Choroid plexus epithelial cell (primary cell): ENCODE results near the gene UNC50.

Source experiments
- DNase-seq: peaks from one replicate; pipeline ENCODE4 v3.0.0-alpha.2; 2010; ENCODE audit warnings: low read depth
- H3K4me3 ChIP-seq: 2 replicates; pipeline ENCODE4 v1.5.1; 2011; ENCODE audit warnings: low read depth, mild to moderate bottlenecking, control low read depth, low read length, moderate library complexity
- CTCF ChIP-seq: conservative IDR thresholded peaks from 2 replicates; pipeline ENCODE4 v1.5.1; 2011; ENCODE audit warnings: low read depth, mild to moderate bottlenecking, control low read depth, inconsistent platforms, low read length, moderate library complexity

Gene UNC50

GRCh38 chr2:98634406-98635092 is 26.2 kb downstream of the UNC50 start:
- TF ChIP-seq CTCF, result peak; percentile 55
- peak; percentile 20 for DNase-seq

GRCh38 chr2:98637401-98638147 is 29.2 kb downstream of the UNC50 start:
- no peak for DNase-seq
- no peak for TF ChIP-seq CTCF

More at GRCh38 chr2:98634406-98635092, 26.2 kb downstream of the UNC50 start:
- no peak overlapping the region for H3K4me3 ChIP-seq

GRCh38 chr2:98643496-98644100 is 35.2 kb downstream of the UNC50 start:
- peak; percentile 44 for DNase-seq
- no peak overlapping the region for H3K4me3 ChIP-seq
- no peak for TF ChIP-seq CTCF

More at GRCh38 chr2:98637401-98638147, 29.2 kb downstream of the UNC50 start:
- H3K4me3 ChIP-seq, result no peak overlapping the region

- TF ChIP-seq CTCF, result no peak
- H3K4me3 ChIP-seq, result no peak overlapping the region
- no peak for DNase-seq
Observed at GRCh38 chr2:98647636-98648035, 39.2 kb downstream of the UNC50 start.

- no peak for TF ChIP-seq CTCF
- no peak for DNase-seq
- no peak overlapping the region for H3K4me3 ChIP-seq
Observed at GRCh38 chr2:98648451-98648850, 40.1 kb downstream of the UNC50 start.

GRCh38 chr2:98649135-98649991 is 41.0 kb downstream of the UNC50 start:
- peak; percentile 100 for TF ChIP-seq CTCF
- H3K4me3 ChIP-seq, result no peak overlapping the region
- DNase-seq, result peak; percentile 87
